ENCODE measurements around the gene VEPH1. TPM values are rescaled to one million over a fixed set of nuclear protein-coding genes. Genes with fewer than 3 reads are reported as not detected.

Gene VEPH1
- total RNA-seq, 1 experiment from 2014 or later: 0.51 TPM

DNA sequence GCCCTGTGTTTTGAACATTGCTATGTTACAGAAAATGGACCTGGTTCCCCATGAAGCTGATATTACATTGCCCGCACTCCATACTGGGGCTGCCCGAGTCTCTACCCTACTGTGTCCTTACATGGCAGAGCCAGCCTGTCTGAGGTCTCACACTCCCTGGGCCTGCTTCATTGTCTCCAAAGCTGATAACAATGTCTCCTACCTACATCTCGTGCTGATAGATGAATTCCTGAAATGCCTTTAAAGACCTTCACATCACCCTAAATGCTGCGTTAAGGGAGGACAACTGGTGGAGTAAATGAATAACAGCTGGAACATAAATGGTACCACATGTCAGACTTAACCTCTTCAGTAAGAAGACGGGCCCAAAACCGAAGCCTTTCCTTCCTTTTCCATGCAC lies 129.4 kb downstream of the VEPH1 start:
- CTCF ChIA-PET: no interaction called here
- no peak for TF ChIP-seq SIN3A (IDR thresholded peaks at IDR 0.05; ENCODE audit: borderline replicate concordance, insufficient read depth, low read depth, low read length)
- no peak for TF ChIP-seq TCF7L2 (IDR thresholded peaks at IDR 0.05; ENCODE audit: low read depth, low read length)
- no peak for TF ChIP-seq POLR2AphosphoS5 (IDR thresholded peaks at IDR 0.05; ENCODE audit: low read depth, low read length)
- TF ChIP-seq, protein P1, sequence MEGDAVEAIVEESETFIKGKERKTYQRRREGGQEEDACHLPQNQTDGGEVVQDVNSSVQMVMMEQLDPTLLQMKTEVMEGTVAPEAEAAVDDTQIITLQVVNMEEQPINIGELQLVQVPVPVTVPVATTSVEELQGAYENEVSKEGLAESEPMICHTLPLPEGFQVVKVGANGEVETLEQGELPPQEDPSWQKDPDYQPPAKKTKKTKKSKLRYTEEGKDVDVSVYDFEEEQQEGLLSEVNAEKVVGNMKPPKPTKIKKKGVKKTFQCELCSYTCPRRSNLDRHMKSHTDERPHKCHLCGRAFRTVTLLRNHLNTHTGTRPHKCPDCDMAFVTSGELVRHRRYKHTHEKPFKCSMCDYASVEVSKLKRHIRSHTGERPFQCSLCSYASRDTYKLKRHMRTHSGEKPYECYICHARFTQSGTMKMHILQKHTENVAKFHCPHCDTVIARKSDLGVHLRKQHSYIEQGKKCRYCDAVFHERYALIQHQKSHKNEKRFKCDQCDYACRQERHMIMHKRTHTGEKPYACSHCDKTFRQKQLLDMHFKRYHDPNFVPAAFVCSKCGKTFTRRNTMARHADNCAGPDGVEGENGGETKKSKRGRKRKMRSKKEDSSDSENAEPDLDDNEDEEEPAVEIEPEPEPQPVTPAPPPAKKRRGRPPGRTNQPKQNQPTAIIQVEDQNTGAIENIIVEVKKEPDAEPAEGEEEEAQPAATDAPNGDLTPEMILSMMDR (IDR thresholded peaks at IDR 0.05): no peak
- TF ChIP-seq, protein P2, sequence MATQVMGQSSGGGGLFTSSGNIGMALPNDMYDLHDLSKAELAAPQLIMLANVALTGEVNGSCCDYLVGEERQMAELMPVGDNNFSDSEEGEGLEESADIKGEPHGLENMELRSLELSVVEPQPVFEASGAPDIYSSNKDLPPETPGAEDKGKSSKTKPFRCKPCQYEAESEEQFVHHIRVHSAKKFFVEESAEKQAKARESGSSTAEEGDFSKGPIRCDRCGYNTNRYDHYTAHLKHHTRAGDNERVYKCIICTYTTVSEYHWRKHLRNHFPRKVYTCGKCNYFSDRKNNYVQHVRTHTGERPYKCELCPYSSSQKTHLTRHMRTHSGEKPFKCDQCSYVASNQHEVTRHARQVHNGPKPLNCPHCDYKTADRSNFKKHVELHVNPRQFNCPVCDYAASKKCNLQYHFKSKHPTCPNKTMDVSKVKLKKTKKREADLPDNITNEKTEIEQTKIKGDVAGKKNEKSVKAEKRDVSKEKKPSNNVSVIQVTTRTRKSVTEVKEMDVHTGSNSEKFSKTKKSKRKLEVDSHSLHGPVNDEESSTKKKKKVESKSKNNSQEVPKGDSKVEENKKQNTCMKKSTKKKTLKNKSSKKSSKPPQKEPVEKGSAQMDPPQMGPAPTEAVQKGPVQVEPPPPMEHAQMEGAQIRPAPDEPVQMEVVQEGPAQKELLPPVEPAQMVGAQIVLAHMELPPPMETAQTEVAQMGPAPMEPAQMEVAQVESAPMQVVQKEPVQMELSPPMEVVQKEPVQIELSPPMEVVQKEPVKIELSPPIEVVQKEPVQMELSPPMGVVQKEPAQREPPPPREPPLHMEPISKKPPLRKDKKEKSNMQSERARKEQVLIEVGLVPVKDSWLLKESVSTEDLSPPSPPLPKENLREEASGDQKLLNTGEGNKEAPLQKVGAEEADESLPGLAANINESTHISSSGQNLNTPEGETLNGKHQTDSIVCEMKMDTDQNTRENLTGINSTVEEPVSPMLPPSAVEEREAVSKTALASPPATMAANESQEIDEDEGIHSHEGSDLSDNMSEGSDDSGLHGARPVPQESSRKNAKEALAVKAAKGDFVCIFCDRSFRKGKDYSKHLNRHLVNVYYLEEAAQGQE (IDR thresholded peaks at IDR 0.05; ENCODE audit: insufficient read depth in 1 of 2, low read depth in 2 of 2, low read length in 1 of 2): no peak
- Histone ChIP-seq H3K4me3 (ENCODE audit: low read depth in 2 of 2, low read length in 2 of 2) (no peak overlapping the region), H3K27ac (ENCODE audit: low read length) (no peak overlapping the region), H3K27me3 (ENCODE audit: control insufficient read depth, insufficient read depth, low read length) (no peaks in the 10 kb centered on the region), H3K36me3 (ENCODE audit: control insufficient read depth, insufficient read depth, low read length) (no peaks in the 10 kb centered on the region), H3K9me3 (ENCODE audit: control insufficient read depth, insufficient read depth, low read depth, low read length) (no peaks in the 10 kb centered on the region), H3K4me1 (ENCODE audit: control insufficient read depth, insufficient read depth, low read length) (no peaks in the 10 kb centered on the region)
- intact Hi-C loops (cut with micrococcal nuclease; ENCODE audit: unreplicated experiment) (no loop called here), in situ Hi-C loops (cut with HindIII; ENCODE audit: low pct_unique_long_range_greater_than_20kb, low sequenced_read_pairs) (no loop called here)
- ATAC-seq: no peak
- POLR2A ChIA-PET: no interaction called here
- no peak for DNase-seq (ENCODE audit: low read depth, low spot score)
- BruUV-seq (replicated peaks): no TSS peak

DNA sequence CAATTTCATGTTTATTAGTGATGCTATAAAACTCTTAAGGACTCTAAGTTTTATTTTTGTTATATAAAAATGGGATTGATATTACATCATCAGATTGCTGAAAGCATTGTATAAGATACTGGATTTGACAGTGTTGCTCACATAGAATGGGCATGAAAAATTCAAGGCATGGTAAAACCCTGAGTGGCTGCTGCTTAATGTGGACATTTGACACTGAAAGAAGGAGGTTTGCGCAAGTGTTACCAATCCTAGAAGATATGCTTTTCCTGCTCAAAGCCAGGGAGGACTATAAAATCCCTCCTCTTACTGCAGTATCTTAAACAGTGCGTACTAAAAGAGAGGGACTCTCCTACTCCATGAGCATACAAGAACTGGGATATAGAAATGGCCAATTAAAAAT lies 132.3 kb downstream of the VEPH1 start:
- POLR2A ChIA-PET: no interaction called here

More for the DNA sequence above, 132.3 kb downstream of the VEPH1 start:
- no peak overlapping the region for H3K4me3 ChIP-seq (ENCODE audit: low read depth in 2 of 2, low read length in 2 of 2)
- H3K4me1 ChIP-seq (ENCODE audit: control insufficient read depth, insufficient read depth, low read length): no peaks in the 10 kb centered on the region
- no peaks in the 10 kb centered on the region for H3K27me3 ChIP-seq (ENCODE audit: control insufficient read depth, insufficient read depth, low read length)
- no peak overlapping the region for H3K27ac ChIP-seq (ENCODE audit: low read length)
- DNase-seq (ENCODE audit: low read depth, low spot score) (no peak), ATAC-seq (no peak)
- no TSS peak for BruUV-seq (replicated peaks)
- CTCF ChIA-PET: no interaction called here
- no peaks in the 10 kb centered on the region for H3K9me3 ChIP-seq (ENCODE audit: control insufficient read depth, insufficient read depth, low read depth, low read length)
- intact Hi-C loops (cut with micrococcal nuclease; ENCODE audit: unreplicated experiment) (no loop called here), in situ Hi-C loops (cut with HindIII; ENCODE audit: low pct_unique_long_range_greater_than_20kb, low sequenced_read_pairs) (no loop called here)
- H3K36me3 ChIP-seq (ENCODE audit: control insufficient read depth, insufficient read depth, low read length): no peaks in the 10 kb centered on the region
- TF ChIP-seq, protein P1 (IDR thresholded peaks at IDR 0.05): no peak
- TF ChIP-seq SIN3A (IDR thresholded peaks at IDR 0.05; ENCODE audit: borderline replicate concordance, insufficient read depth, low read depth, low read length): no peak
- TF ChIP-seq, protein P2 (IDR thresholded peaks at IDR 0.05; ENCODE audit: insufficient read depth in 1 of 2, low read depth in 2 of 2, low read length in 1 of 2): no peak
- TF ChIP-seq POLR2AphosphoS5 (IDR thresholded peaks at IDR 0.05; ENCODE audit: low read depth, low read length): no peak
- no peak for TF ChIP-seq TCF7L2 (IDR thresholded peaks at IDR 0.05; ENCODE audit: low read depth, low read length)
